Stimulated activated naive CD4-positive, alpha-beta T cell (primary cell): ENCODE data around the gene SOX4.

Experiments
- DNase-seq, 6 experiments: peaks; one replicate each; lab custom pipeline; 2025; lab: John Stamatoyannopoulos, UW

SOX4 gene

GRCh38 chr6:21613809-21614208 lies 20.3 kb downstream of the SOX4 start:
- DNase-seq, result no peak

GRCh38 chr6:21614226-21614625 lies 20.7 kb downstream of the SOX4 start:
- no peak for DNase-seq

- no peak for DNase-seq
These were observed 22.0 kb downstream of the SOX4 start for GRCh38 chr6:21615504-21615903.

DNA sequence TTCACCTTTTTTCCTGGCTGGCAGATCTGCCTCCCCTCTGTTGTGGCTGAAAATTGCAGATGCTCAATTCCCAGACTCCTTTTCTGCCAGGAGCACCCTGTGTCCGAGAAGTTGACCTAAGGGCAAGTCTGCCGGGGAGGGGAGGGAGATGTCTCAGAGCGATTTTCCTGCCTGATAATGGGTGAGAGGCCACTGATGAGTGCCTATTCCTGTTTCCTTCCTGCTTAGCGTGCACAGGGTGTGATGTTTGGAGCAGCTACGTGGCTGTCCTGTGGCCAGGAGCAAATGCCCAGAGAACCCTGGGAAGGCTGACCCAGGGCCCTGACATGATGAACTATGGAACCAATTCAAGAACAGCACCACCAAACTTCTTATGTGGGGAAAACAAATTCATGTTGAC lies 22.5 kb downstream of the SOX4 start:
- DNase-seq, result no peak

DNA sequence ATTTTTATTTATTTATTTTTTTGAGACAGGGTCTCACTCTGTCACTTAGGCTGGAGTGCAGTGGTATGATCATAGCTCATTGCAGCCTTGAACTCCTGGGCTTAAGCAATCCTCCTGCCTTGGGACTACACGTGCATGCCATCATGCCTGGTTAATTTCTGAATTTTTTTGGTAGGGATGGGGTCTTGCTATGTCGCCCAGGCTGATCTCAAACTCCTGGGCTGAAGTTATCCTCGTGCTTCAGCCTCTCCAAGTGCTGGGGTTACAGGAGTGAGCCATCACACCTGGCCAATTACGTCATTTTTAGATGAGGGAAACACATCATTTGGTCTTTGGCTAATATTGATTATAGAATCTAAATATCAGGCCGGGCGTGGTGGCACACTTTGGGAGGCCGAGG lies 32.1 kb downstream of the SOX4 start:
- no peak for DNase-seq

DNA sequence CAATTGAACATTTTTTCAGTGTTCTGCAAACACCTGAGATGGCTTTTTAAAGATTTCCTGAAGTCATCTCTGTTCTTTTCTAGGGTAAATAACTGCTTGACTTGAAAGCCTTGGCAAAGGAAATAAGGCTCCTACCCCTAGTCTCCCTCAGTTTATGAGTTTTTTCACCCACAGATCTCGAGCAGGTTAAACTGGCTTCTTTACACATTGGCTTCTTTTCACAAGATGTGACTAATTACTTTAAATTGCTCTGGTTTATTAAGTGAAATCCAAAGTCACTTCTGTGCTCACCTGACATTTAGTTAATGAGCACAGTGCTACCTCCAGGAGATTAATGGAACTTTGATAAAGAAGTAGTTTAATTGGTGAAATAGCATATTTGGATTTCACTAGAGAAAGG lies 33.2 kb downstream of the SOX4 start:
- no peak for DNase-seq

DNA sequence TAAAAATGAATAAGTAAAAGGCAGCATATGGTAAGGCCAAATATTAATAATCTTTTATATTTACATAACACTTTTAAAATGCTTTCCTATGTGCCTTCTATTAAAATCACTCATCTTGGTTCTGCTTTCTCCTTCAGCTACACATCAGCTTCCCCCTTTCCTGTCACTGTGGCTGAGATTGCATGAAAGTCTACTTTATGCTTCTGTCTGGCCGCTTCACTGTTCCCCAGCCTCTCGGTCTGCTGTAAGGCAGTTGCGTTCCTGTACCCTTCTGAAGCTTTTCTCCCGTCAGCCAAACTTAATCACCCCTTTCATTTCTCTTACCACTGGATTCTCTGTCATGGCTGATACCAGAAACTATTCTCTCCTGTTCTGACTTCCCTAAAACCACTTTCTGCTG lies 34.6 kb downstream of the SOX4 start:
- no peak for DNase-seq

DNA sequence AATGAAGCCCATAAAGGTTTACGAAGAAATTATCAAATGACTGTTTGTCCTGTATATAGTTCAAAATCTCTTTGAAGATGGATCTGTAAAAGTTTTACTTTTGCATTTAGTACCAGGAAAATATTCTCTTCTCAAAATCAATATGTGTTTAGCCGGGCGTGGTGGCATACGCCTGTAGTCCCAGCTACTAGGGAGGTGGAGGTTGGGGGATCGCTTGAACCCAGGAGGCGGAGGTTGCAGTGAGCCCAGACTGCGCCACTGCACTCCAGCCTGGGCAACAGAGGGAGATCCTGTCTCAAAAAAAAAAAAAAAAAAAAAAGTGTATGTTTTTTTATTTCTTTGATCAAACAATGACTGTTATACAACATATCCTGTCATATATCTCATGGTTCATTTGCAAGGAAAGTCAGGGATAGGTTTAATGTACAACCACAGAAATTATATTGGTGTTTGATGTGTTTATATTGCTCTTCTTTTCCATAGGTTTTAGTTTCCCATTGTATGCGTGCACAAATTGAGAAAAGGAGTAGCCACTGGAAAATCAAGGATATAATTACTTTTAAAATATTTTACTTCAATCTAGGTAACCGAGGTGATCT lies 40.1 kb downstream of the SOX4 start:
- DNase-seq, result no peak

- DNase-seq, result no peak
These were observed 41.0 kb downstream of the SOX4 start for GRCh38 chr6:21634582-21634981.

DNA sequence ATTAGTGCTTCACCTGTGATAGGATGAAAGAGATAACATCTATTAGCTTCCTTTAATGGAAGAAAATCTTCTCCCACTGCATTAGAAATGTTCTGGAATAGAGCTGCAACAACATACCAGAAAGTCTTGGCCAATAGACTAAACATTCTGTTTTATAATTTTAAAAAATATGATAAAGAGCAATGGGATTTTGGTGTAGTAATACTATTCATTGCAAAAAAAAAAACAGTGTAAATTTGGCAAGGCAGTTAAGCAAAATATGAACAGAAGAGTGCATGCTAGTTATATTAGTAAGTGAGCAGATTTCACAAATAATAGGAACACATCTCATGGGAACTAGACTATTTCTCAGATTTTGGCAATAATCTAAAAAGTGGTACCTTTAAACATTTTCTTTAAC lies 43.3 kb downstream of the SOX4 start:
- DNase-seq, result no peak

DNA sequence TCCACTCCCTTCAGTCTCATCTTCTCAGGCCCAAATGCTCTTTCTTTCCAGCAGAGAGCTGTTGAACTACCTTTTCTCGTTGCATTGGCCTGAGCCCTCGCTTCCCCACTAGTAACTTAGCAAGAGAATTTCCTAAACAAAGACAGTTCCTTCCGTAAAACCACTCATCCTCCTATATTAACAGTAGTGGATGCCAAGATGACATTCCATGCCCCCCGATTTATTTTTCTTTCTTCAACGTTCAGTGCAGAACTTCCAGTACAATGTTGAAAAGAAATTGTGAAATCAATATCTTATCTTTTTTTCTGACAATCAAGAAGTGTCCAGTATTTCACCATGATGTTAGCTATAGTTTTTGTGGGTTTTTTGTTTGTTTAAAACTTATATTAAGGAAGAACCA lies 45.8 kb downstream of the SOX4 start:
- DNase-seq, result no peak
